ENCODE data around the gene MOGAT3.

MOGAT3 gene, protein sequence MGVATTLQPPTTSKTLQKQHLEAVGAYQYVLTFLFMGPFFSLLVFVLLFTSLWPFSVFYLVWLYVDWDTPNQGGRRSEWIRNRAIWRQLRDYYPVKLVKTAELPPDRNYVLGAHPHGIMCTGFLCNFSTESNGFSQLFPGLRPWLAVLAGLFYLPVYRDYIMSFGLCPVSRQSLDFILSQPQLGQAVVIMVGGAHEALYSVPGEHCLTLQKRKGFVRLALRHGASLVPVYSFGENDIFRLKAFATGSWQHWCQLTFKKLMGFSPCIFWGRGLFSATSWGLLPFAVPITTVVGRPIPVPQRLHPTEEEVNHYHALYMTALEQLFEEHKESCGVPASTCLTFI

GRCh38 chr7:101200862-101201599 lies at the start of gene MOGAT3:
Gene MOGAT3, minus strand, starts transcription at chr7:101201036. Its CDS starts 182 bp downstream, at chr7:101200854.
- no peak for DNase-seq

GRCh38 chr7:101250324-101250723 lies 49.5 kb upstream of the MOGAT3 start:
- no peak for DNase-seq

DNA sequence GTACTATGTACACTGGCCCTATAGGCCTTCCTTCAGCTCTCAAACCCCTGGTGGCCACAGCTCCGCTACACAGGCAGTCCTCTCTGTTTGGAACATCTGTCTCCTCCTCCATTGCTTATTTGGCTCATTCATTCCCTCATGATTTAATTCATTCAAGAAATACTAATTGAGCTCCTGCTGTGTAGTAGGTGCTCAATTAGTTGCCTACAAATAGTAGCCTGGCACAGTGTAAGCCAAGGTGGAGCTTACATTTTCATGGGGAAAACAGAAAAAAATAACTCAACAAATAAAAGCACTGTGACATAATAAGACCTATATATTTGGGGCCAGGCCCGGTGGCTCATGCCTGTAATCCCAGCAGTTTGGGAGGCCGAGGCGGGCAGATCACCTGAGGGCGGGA lies 47.4 kb upstream of the MOGAT3 start:
- no peak for DNase-seq

DNA sequence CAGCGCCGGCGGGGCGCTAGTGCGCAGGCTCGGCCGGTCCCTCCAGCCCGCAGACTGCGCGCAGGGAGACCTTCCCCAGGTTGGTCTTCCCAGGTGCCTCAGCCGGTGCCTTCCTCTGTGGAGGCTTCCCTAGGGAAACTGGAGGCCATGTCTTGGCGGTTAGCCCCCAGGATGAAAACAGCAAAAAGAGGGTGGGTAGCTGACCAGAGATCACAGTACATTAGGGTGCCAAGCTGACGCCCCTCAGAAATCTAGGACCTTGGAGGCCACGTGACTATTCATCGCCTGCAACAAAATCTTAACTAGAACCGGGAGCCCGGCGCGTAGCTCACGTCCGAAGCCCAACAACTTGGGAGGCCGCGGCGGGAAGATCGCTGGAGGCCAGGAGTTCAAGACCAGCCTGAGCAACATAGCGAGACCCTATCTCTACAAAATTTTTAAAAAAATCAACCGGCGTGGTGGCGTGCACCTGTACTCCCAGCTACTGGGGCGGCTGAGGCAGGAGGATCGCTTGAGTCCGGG lies 44.4 kb upstream of the MOGAT3 start:
- no peak for DNase-seq

DNA sequence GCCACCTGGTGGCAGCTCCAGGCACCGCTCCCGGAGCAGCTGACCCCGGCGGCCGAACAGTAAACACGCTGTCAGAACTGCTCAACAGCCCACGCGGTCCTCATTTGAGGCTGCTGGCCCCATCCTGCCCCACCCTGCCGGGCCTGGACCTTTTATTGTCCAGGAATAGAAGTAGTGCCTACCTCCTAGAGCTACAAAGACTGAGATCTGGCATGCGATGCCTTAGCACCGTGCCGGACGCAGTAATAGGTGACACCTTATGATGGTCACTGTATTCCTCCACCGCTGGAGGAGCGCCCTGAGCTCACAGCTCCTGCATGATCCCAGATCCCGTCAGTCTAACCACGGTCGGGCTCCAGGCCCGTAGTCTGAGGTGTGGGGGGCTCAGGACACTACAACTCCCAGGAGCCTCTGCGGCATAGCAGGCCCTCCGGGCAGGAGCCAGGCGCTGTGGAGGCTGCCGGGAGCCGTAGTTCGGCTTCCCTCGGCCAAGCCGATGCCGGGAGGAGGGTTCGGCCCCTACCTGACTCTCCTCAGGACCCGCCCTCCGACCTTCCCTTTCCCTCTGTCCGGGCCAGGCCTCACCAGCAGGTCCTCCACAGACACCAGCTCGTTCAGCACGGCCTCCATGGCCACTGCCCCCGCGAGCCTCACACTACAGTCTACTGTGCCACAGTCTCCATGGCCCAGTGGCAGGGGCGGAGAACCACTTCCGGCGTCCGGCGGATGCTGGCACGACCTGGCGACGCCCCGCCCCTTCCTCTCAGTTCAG lies 43.7 kb upstream of the MOGAT3 start, which contains the start of gene FIS1:
Gene FIS1 (minus strand): TSS at position 707 of the 772 bp plus-strand sequence. CDS start 77 bp downstream, at position 630.
- DNase-seq = peak; percentile 94

DNA sequence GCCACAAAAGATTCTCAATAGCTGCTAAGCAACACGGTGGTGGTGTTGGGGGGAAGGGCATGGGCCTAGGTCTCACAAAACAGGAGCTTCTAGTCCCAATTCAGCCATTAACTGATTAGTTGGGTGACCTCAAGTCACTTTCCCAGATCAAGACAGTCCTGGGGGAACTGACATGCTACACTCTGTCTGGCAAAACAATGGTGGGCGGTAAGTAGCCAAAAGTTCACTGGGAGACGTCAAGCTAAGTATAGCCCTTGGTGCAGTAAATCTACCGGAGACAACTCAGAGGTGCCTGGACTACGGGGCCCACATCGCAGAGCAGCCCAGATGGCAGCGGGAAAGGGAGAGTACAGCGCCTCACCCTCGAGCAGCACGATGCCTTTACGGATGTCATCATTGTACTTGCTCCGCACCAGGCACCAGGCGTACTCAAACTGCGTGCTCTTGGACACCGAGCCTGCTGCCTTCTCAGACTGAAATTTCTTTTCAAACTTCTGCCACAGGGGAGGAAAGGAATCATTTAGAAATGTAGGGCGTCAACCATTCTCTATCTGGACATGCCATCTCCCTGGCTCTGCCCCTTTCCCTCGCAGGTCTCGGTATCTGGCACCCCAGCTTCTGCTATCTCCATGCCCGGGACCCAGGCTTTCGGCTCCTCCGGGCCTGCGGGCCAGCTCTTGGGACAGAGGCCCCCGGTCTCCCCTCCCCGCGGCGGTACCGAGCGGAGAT lies 43.0 kb upstream of the MOGAT3 start:
- DNase-seq = no peak

GRCh38 chr7:101241443-101242349 lies 40.9 kb upstream of the MOGAT3 start:
- no peak for DNase-seq

DNA sequence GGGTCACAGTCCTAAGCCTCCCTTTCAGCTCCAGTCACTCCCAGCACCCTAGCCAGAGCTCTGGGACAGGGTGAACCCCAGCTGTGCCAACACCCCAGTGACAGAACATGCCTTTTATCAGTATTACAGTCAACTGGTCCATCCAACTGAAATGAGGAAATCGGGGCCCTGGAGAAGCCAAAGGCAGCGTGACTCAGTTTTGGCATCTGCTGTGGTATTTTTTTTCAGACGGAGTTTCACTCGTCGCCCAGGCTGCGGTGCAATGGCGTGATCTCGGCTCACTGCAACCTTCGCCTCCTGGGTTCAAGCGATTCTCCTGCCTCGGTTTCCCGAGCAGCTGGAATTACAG lies 40.2 kb upstream of the MOGAT3 start:
- DNase-seq = no peak

DNA sequence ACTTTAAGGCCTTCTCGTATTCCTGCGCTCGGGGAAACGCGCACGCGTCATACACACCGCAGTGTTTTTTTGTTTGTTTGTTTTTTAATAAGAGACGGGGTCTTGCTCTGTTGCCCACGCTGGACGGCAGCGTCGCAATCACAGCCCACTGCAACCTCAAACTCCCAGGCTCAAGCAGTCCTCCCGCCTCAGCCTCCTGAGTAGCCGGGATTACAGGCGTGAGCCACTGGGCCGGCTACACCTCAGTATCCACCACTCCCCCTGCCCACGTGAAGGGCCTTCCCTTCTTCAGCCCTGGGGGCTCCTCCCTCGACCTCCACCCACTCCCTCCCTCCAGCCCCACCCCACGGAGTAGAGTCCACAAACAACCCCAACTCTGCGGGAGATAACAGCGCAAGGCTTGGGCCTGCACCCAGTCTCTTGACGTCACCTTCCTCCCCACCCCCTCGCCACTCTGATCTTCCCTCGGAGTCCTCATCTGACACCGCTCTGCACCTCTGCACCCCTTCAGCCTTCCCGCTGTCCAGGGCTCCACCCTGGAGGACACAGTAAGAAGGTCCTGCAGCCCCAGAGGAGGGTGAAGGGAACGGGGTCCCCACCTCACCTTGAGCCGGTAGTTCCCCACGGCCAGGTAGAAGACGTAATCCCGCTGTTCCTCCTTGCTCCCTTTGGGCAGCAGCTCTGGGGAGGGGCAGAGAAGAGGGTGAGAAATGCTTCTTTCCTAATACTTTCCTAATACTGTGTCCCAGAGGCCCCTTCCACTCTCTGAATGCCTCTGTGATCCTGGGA lies 39.6 kb upstream of the MOGAT3 start:
- DNase-seq = no peak

DNA sequence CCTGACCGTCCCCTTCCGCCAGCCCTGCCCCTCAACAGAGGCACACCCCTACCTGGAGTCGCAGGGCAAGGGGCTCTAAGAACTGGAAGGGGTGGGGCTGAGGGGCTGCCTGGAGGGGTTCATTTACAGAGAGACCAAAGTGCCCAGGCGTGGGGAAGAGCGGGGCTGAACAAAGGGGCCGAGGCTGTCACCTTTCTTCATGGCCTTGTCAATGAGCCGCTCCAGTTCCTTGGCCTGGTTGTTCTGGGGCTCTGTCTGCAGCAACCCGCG lies 39.0 kb upstream of the MOGAT3 start:
- DNase-seq = no peak

DNA sequence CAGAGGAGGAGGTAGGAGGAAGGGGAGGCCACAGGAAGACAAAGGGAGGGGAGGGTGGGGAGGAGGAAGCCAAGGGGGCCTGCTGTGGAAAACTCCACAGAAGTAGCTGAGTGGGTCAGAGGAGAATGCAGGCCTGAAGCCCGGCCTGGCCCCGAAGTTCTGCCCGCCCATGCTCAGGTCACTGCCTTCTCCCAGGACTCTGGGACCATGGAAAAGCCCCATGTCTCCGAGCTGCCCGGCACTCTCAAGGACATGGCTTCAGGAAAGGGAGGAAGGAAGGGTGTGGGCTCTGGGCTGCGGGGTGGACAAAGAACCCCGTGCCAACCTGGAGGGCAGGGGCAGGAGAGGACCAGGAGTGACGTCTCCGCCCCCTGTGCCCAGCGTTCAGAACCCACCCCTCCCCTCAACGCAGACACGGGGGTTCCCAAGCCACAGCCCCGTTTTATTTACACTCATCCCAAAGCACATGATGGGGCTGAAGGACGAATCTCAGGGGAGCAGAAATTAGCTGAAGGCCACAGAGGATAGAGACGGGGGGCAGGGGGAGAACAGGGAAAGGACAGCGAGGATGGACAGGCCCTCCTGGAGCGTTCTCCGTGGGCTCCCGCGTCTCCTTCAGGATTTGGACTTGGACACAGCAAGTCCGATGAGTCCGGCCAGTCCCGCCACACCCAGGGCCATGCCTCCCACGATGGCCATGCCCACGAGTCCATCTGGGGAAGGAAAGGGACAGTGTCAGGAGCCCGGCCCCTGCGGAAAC lies 38.5 kb upstream of the MOGAT3 start:
- DNase-seq = no peak

- no peak for DNase-seq
Observed at GRCh38 chr7:101238226-101239182, 37.7 kb upstream of the MOGAT3 start.

GRCh38 chr7:101237206-101238067 lies 36.6 kb upstream of the MOGAT3 start, which contains the start of gene CLDN15:
Gene CLDN15, minus strand, starts transcription at chr7:101237802. Its CDS starts 221 bp downstream, at chr7:101237581.
- no peak for DNase-seq

- no peak for DNase-seq
Observed at GRCh38 chr7:101236292-101236835, 35.5 kb upstream of the MOGAT3 start.

DNA sequence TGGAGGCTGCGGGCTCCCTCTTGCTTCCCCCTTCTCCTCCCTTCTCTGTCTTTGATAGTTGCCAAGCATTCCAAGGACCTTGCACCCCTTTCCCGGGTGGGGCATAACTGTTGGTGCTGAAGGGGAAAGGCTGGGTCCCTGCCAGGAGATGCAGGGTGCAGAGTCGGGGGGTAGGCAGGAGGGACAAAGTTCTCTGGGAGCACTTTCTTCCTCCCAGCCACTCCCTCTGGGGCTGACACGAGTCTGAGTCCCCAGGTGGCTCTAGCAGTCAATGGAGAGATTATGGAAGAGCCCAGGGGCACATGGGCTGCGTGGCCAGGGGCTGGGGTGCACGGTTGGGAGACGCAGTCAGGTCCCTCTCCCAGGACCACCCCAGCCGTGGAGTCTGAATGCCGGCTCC lies 34.7 kb upstream of the MOGAT3 start:
- no peak for DNase-seq

DNA sequence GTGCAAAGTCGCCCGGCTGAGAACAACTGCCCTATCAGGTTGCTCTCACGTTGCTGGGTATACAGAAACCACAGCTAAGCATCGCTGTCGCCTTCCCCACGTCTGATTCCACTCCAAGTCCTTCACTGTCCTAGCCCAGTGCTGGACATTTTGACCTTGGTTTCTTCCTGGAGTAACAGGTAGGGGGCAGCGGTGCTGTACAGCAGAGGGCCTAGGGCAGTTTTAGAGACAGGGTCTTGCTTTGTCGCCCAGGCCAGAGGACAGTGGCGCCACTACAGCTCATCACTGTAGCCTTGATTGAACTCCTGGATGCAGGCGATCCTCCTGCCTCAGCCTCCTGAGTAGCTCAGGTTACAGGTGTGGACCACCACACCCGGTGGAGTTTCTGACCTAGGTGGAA lies 34.2 kb upstream of the MOGAT3 start:
- DNase-seq = no peak

DNA sequence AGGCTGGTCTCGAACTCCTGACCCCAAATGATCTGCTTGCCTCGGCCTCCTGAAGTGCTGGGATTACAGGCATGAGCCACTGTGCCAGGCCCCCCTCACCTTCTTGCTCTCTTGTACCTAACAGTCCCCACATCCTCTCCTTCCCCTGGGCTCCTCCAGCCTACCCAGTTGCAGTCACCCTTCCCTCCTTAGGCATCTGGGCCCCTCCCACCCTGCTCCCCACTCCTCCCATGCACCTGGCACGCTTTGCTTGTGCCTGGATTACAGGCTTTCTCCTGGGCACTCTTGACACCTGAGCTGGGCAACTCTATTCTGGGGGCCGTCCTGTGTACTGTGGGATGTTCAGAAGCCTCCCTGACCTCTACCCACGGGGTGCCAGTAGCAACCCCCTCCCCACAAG lies 33.8 kb upstream of the MOGAT3 start:
- no peak for DNase-seq
